ENCODE results near the gene ACIN1.

The ACIN1 gene

DNA sequence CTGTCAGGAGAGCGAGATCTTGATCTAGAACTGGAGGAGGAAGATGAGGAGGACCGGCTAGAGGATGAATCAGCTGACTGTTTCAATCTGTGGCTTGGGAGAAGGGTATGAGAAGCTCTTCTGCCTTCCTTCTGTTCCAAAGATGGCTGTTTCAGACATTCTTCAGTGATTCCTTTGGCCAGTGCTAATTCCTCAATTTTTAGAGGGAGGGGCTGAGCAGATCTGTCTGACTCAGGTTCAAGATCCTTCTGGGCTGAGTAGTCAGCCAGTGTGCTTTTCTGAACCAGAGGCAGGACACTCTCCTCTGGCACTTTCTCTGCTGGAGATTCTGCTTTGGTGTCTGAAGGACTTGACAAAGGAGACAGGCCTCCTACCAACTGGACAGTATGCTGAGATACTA lies 15.2 kb downstream of the ACIN1 start:
- no peak for DNase-seq (ENCODE audit: low spot score)

GRCh38 chr14:23078692-23079116 lies 16.2 kb downstream of the ACIN1 start:
- DNase-seq (ENCODE audit: low spot score), result peak; percentile 84

GRCh38 chr14:23077962-23078361 lies 17.0 kb downstream of the ACIN1 start:
- no peak for DNase-seq (ENCODE audit: low spot score)

DNA sequence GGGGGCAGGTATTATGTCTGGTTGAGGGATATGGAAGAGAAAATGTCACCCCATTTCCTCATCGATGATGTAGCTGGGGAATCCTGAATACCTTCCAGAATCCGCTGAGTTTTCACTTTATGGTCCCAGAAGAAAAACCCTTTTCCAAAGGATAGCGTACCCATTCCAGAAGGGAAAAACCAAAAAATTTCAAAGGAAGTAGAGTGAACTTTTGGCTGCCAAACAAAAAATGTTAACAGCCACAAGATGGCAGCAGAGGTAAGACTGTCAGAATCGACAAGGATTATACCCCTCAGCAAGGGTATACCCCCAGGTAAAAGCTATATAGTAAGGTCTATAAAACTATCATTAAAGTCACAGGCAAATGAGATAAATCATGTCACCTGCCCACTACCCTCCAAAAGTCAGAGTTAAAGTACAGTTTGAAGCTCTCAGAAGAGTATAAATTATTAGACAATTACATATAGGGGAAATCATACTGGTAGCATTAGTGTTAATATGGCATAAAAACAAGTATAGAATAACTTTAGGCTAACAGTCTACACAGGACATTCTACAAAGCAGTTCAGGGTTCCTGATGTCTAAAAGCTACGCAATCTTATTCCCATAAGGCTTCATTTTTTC lies 18.0 kb downstream of the ACIN1 start:
- no peak for DNase-seq (ENCODE audit: low spot score)

DNA sequence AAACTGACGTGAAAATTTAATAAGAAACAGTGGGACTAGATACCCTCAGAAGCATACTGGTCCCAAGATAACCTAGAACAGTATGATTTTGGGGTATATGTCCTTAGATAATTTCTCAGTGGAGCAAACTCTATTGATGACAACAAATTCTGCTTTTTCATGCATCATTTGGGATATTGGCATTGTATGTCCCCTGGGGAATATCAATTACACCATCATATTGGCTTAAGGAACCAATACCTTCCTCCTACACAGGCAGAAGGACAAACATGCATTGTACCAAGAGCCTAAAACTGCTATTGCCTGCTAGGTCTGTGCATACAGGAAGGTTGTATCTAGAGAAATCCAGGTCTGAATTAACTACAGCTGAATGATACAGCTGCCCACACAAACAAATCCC lies 20.0 kb downstream of the ACIN1 start:
- DNase-seq (ENCODE audit: low spot score), result no peak

GRCh38 chr14:23071921-23072539 lies 22.9 kb downstream of the ACIN1 start:
- DNase-seq (ENCODE audit: low spot score), result no peak

DNA sequence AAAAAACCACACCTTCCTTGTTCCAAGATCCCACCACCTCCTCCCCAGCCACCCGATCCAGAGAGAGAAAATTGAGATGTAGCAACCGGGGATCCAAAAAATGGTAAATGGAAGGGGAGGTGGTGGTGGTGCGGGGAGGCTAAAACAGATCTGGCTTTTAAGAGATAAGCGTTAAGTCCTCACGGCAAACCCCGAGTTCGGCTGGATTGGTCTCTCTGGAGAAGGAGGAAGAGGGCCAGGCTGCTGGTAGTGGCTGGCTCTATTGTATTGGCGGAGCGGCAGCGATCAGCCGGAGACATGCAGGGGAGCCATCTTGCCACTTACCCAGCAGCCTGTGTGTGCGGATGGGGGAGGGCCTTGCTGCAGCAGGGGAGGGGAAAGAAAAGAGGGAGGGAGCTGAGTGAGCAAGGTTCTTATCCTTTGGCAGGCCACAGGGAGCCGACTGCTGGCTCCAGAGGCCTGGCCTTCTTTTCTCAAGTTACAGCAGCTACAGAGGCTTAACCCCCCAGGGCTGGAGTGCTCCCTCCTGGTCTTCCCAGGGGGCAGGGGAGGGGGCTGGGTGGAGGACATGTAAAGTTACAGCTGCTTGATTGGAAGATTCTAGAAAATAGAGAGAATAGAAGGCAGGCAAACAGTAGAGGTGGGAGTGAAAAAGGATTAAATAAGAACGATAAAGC lies 23.6 kb downstream of the ACIN1 start:
- DNase-seq (ENCODE audit: low spot score), result peak; percentile 90

- DNase-seq (ENCODE audit: low spot score), result no peak
Measured at GRCh38 chr14:23070262-23071129, 24.4 kb downstream of the ACIN1 start.

- no peak for DNase-seq (ENCODE audit: low spot score)
Measured at GRCh38 chr14:23069413-23069806, 25.5 kb downstream of the ACIN1 start.

- DNase-seq (ENCODE audit: low spot score), result peak; percentile 95
Measured at GRCh38 chr14:23068789-23069412, 26.0 kb downstream of the ACIN1 start.

DNA sequence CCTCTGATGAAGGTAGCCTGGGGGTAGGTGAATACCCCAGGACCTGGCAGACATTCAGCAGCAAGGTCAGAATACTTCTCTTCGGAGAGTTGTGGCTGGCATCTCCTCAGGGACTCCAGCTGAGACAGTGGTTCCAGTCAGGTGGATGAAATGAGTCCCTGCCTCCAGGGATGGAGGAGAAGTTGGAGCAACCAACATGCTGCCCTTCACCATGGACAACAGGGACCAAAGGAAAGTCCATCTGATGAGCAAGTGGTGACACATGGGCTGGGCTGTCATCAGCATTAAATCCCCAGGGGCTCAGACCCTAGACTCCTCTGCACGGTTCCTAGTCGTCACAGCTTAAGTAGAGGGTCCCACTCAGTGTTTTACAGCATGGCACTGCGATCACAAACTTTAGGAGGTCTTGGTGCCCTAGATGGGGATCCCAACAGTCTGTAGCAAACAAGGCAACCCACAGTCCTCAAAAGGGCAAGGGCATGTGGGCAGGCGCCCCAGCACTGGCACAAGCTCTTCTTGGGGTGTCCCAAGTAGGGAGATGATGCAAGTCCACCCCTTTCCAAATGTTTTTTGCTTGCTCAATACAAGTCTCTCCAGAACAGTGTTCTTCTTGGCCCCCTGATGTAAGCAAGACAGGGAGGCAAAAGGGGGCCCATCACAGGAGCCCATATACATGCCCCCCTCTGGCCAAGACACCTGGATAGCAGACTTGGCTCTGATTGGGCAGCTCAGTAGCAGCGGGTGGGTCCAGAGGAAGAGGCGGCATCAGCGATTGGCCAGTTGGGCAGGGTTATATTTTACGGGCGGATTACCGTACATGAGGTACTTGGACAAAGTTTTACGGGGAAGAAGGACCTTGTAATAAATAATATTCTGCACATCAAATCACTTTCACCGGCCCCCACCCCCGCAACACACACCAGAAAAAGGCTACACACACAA lies 26.8 kb downstream of the ACIN1 start:
- no peak for DNase-seq (ENCODE audit: low spot score)

DNA sequence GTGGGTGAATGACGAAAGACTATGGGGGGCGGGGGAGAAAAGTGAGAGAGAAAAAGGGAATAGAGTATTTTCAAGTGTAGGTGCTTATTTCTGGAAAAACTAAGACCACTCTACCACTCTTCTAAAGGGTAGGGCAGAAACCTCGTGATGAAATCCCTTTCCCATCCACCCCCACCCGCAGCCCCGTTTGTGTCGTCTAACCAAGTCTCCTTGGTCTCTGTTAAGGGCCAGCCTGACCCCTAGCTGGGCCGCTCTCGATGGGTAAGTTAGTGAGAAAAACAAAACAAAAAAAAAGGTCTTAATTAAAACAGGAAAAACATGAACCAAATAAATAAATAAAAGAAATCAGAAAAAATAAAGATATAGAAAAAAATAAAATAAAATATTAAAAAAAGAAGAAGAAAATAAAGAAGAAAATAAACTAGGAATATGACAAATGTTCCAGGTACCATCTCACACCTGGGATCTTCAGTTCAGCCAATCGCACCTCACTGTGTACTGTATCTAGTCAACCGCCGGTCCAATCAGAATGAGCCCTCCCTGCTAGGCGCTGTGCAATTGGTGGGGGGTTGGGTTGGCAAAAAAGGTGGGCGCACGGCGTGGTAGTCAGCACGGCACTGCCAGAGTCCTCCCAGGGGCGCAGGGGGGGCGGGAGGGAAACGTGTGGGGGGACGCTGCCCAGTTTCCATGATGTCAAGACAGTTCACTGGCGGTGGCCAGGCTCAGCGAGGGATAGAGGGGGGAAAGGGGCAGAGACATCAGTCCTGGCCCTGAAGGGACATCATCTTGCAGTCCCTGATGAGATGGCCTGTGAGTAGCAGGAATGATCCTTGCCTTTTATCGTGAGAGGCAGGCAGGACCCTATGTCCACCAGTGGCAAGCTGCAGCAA lies 27.8 kb downstream of the ACIN1 start:
- DNase-seq (ENCODE audit: low spot score), result no peak

- DNase-seq (ENCODE audit: low spot score), result no peak
Measured at GRCh38 chr14:23066368-23066767, 28.6 kb downstream of the ACIN1 start.

- DNase-seq (ENCODE audit: low spot score), result no peak
Measured at GRCh38 chr14:23063601-23064000, 31.3 kb downstream of the ACIN1 start.

DNA sequence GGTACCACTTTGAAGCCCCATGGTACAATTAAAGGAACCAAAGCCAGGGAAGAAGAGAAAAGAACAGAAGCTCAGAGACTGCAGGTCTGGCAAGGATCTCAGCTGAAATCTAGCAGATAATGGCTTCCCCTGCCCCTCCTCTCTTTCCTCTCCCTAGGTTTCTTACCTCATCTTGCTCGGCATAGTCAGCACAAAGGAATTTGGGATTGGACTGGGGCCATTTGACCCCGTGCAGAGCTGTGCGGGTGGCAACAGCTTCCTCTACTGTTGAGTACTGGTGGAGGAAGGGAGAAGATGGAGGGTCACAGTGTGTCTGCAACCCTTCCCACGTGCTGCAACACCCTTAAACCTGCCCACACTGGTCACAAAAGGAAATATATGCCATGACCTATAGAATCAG lies 32.9 kb downstream of the ACIN1 start:
- DNase-seq (ENCODE audit: low spot score), result peak; percentile 79

DNA sequence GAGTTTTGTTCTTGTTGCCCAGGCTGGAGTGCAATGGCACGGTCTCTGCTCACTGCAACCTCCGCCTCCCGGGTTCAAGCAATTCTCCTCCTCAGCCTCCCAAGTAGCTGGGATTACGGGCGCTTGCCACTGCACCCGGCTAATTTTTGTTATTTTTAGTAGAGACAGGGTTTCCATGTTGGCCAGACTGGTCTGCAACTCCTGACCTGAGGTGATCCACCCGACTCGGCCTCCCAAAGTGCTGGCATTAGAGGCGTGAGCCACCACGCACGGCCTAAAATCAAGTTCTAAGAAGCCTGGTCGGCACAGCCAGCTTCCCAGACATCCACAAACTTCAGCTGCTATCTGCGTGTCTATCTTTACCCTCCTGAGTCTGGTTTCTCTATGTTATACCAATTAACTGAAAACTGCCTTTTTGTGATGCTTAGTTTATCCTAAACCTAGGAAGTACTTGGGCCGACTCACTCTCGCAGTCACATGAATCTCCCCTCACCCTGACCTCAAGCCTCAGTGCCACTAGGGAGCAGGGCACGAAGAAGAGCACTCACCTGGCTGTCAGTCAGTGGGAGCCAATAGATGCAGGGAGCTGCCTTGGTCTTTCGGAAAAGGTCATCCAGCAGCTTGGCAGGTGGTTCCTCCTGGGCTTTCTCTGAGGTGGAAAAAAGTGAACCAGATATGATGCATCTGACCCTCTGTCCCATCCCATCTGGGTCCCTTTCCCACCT lies 34.2 kb downstream of the ACIN1 start:
- DNase-seq (ENCODE audit: low spot score), result no peak

DNA sequence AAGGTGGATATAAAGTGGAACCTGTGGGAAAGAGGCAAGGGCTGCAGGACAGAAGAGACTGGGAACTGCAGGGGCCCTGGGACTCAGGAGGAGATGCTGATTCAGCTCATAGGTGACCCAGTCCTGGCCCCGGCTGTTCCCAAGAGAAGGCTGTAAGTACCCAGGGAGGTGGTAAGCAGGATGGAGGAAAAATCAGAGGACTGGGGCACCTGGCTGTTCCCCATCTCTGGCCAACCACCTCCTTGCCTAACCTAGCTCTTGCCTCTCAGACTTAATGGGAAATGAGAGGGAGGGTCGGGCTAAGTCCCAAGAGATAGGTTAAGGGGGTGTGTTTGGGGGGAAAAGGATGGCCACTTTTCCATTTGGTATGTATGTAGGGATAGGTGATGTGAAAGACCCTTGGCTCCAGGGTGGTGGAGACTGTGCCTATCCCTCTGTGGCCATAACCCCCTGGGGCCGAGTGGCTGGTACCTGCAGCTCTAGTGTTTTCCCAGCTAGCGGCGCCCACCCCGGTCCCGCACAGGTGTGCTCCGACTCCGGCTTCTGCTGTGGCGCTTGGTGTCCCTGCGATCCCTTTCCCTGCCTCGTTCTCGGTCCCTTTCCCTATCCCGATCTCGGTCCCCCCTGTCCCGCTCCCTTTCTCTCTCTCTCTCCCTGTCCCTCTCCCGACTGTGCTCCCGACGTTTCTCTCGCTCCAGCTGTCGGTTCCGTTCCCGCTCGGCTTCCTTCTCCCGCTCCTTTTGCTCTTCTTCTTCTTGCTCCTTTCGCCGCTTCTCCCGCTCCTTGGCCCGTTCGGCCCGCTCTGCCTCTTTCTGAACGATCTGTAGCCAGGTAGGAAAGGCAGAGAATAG lies 36.1 kb downstream of the ACIN1 start:
- no peak for DNase-seq (ENCODE audit: low spot score)

Measured in COLO829 (cell line).